ENCODE measurements around the gene ZFX. TPM values are rescaled to one million over a fixed set of nuclear protein-coding genes. Genes with fewer than 3 reads are reported as not detected.

The ZFX gene
- total RNA-seq, 1 donor from 2014 or later: 58.3 TPM

DNA sequence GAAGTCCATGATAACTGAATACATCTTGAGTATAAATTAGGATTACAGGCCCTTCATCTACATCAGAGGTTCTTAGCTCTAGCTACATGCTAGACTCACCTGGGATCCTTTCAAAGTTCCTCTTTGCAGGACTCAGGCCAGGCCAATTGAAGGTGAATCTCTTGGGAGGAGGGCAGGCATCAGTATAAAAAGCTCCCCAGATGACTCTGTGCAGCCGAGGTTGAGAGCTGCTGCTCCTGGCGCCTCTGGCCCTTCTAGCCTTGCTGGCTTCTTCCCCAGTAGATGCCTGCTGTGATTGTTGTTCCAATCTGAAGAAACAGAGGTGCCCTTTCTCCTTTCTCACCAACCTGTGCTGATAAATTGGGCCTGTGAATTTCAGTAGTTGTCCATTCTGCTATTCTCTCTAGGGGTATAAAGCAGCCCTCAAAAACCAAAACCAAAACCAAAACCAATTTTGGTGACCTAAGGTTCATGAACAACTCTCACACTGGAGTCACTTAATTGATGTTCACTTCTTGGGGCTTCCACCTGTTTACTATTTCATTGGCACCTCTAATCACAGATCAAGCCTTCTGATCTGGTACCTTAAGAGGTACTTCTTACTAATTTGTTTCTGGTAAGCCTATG, 85.7 kb downstream of the ZFX start:
- DNase-seq (ENCODE audit: low spot score): no peak

- DNase-seq (ENCODE audit: low spot score): no peak
Observed at GRCh38 chrX:24241822-24242648, 92.5 kb downstream of the ZFX start.

- DNase-seq (ENCODE audit: low spot score): no peak
Observed at GRCh38 chrX:24242649-24243175, 93.2 kb downstream of the ZFX start.

GRCh38 chrX:24243188-24243587, 93.7 kb downstream of the ZFX start:
- no peak for DNase-seq (ENCODE audit: low spot score)

DNA sequence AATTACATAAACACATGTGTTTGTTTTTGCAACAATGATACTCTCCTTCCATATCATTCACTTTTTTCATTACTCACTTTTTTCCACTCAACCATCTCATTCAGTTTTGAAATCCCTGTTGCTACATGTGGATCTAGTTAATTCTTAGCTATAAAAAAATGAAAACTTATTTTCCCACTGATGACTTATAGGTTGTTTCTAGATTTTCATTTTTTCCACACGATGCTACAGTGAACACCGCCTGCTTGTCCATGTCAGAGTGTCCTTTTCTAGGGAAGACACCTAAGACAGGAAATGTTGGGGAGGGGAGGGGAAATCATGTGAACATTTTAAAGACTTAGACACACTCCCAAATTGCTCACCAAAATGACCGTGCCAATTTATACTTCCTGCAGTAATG, 94.2 kb downstream of the ZFX start:
- DNase-seq (ENCODE audit: low spot score): no peak

GRCh38 chrX:24245202-24245601, 95.7 kb downstream of the ZFX start:
- no peak for DNase-seq (ENCODE audit: low spot score)

DNA sequence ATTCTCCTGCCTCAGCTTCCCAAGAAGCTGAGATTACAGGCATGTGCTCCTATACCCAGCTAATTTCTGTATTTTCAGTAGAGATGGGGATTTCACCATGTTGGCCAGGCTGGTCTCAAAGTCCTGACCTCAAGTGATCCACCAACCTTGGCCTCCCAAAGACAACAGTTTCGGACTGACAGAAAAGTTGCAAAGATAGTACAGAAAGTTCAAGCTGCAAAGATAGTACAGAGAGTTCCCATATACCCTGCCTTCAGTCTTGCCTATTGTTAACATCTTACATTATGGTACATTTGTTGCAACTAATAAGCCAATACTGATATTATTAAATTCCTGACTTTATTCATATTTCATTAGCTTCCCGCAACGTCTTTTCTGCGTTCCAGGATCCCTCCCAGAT, 98.5 kb downstream of the ZFX start:
- DNase-seq (ENCODE audit: low spot score): no peak

DNA sequence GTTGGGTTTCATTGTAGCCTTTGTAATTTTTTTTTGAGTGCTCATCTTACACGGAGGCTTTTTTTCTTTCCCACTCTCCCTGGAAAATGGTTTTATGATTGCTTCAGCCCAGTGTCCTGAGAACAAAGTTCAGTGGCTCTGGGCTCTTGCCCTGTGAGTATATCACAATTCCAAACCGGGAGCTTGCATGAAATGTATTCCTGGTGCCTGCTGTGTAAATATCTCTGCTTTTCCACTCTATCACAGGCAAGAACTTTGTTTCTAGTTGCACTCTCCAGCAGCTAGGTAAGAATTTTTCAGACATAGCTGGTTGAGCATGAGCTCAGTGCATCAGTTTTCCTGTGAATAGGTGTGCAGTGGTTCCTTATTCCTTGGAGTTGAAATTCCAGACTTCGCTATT, 103.5 kb downstream of the ZFX start:
- no peak for DNase-seq (ENCODE audit: low spot score)

- no peak for DNase-seq (ENCODE audit: low spot score)
Observed at GRCh38 chrX:24253469-24253868, 103.9 kb downstream of the ZFX start.

- no peak for DNase-seq (ENCODE audit: low spot score)
Observed at GRCh38 chrX:24257011-24257410, 107.5 kb downstream of the ZFX start.

DNA sequence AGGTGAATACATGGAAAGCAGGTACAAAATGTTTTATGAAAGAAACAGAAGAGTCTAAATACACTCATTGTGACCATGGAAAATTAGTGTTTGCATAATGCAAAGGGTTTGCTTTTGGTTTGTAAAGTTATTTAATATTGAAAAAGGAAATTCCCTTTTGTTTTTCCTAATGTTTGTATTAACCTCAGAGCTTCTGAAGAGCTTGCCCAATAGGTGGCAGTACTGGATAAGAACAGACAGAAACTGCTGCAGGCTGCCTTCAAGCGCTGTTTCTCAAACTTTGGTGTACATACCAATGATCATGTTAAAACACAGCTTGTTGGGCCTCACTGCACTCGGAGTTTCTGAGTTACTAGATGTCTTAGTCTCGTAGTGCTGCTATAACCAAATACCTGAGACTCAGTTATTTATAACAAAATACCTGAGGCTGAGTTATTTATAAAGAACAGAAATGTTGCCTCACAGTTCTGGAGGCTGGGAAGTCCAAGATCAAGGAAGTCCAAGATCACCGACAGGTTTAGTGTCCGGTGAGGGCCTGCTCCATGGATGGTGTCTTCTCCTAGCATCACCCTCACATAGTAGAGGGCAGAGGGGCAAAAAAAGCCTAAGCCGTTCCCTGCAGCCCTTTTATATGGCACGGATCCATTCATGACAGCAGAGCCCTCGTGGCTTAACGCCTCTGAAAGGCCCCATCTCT, 110.2 kb downstream of the ZFX start:
- no peak for DNase-seq (ENCODE audit: low spot score)

DNA sequence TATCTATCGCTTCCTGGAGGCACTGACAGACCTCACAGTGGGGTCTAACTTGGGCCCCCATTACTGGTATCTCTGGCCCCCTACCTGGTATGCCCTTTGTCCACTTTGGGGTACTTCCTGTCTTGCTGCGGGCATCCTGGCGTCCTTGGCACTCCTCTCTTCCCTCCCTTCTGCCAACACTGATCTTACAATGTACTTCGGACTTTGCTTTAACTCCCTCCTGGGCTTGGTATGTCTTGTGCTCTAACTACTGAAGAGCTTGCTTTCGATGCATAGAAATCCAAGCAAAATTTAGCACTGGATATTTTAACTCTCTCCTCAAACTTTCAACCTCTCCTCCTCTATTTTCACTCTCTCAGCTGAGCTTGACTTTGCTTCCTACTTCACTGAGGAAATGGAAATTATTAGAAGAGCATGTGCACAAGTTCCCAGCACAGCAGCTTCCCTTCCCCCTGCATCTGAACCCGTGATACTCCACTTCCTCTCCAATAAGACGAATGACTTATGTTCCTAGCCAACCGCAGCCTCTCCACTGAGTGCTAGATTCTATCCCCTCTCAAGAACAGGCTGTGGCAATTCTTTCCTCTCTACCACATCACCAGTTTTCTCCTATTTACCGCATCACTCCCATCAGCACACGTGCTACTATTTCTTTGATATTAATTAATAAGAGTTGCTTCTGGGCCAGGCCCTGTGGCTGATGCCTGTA, 111.5 kb downstream of the ZFX start:
- no peak for DNase-seq (ENCODE audit: low spot score)

DNA sequence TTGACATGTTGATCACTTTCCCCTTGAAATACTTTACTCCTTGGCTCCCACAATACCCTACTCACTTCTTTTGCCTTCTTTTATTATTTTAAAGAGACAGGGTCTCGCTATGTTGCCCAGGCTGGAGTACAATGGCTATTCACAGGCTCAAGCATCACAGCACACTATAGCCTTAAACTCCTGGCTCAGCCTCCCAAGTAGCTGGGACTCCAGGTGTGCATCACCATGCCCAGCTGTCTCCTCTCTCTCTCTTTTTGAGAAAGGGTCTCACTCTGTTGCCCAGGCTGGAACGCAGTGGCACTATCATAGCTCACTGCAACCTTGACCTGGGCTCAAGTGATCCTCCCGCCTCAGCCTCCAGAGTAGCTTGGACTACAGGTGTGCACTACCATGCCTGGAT, 112.8 kb downstream of the ZFX start:
- DNase-seq (ENCODE audit: low spot score): no peak

DNA sequence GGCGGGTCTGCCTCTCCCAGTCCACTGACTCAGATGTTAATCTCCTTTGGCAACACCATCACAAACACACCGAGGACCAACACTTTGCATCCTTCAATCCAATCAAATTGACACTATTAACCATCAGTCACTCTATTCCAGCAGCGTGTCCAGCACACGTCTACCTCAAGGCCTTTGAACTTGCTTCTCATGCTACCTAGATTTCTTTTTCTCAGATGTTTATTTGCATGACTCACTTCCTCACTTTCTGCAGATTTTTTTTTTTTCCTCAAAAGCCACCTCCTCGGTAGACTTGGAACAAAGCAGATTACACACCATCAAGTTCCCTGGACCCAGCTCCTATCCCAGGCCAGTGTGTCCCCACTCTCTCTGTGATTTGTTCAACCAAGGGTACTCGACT, 114.9 kb downstream of the ZFX start:
- DNase-seq (ENCODE audit: low spot score): no peak

Other genes with a start within 250 kb of the ZFX start
- 21.6 TPM for gene APOO, start 241.8 kb upstream of the ZFX start, total RNA-seq
- not detected for gene CXorf58, start 241.7 kb upstream of the ZFX start, total RNA-seq
- 10.0 TPM for gene KLHL15, start 122.5 kb upstream of the ZFX start, total RNA-seq
- 143 TPM for gene EIF2S3, start 94.8 kb upstream of the ZFX start, total RNA-seq
- gene SUPT20HL2, start 164.3 kb downstream of the ZFX start, total RNA-seq: not detected
- not detected for gene SUPT20HL1, start 210.9 kb downstream of the ZFX start, total RNA-seq